ENCODE results near the gene PNKD.

Gene PNKD

GRCh38 chr2:218275371-218276072 is 5.2 kb downstream of the PNKD start:
- Mint-ChIP-seq H3K4me1 (ENCODE audit: low read depth) (peaks cover 25% of the 10 kb centered on the region), H3K36me3 (peaks cover 2% of the 10 kb centered on the region), H3K27ac (peak overlapping the region; percentile 50), H3K4me3 (no peak overlapping the region), H3K27me3 (no peaks in the 10 kb centered on the region), H3K9me3 (ENCODE audit: low read depth) (no peaks in the 10 kb centered on the region)

GRCh38 chr2:218276986-218277755 is 6.9 kb downstream of the PNKD start:
- Mint-ChIP-seq H3K27ac (peak overlapping the region; percentile 50), H3K9me3 (ENCODE audit: low read depth) (no peaks in the 10 kb centered on the region), H3K36me3 (peaks cover 2% of the 10 kb centered on the region), H3K4me1 (ENCODE audit: low read depth) (peaks cover 13% of the 10 kb centered on the region), H3K4me3 (no peak overlapping the region), H3K27me3 (no peaks in the 10 kb centered on the region)

GRCh38 chr2:218277921-218278320 is 7.6 kb downstream of the PNKD start:
- Mint-ChIP-seq H3K36me3 (peaks cover 2% of the 10 kb centered on the region), H3K27me3 (no peaks in the 10 kb centered on the region), H3K27ac (no peak overlapping the region), H3K4me1 (ENCODE audit: low read depth) (peaks cover 14% of the 10 kb centered on the region), H3K9me3 (ENCODE audit: low read depth) (no peaks in the 10 kb centered on the region), H3K4me3 (no peak overlapping the region)

- no peaks in the 10 kb centered on the region for H3K9me3 Mint-ChIP-seq (ENCODE audit: low read depth)
- H3K27me3 Mint-ChIP-seq: no peaks in the 10 kb centered on the region
- no peak overlapping the region for H3K4me3 Mint-ChIP-seq
- H3K4me1 Mint-ChIP-seq (ENCODE audit: low read depth): peaks cover 18% of the 10 kb centered on the region
- H3K27ac Mint-ChIP-seq: peak overlapping the region; percentile 16
- peaks cover 2% of the 10 kb centered on the region for H3K36me3 Mint-ChIP-seq
Observed at GRCh38 chr2:218278531-218279360, 8.4 kb downstream of the PNKD start.

- Mint-ChIP-seq H3K36me3 (peaks cover 2% of the 10 kb centered on the region), H3K4me1 (ENCODE audit: low read depth) (peaks cover 30% of the 10 kb centered on the region), H3K4me3 (no peak overlapping the region), H3K27ac (peak overlapping the region; percentile 68), H3K9me3 (ENCODE audit: low read depth) (no peaks in the 10 kb centered on the region), H3K27me3 (no peaks in the 10 kb centered on the region)
Observed at GRCh38 chr2:218280260-218280870, 10.0 kb downstream of the PNKD start.

GRCh38 chr2:218281449-218281848 is 11.1 kb downstream of the PNKD start:
- H3K27ac Mint-ChIP-seq: peak overlapping the region; percentile 90
- peaks cover 41% of the 10 kb centered on the region for H3K4me1 Mint-ChIP-seq (ENCODE audit: low read depth)
- peaks cover 2% of the 10 kb centered on the region for H3K36me3 Mint-ChIP-seq
- H3K9me3 Mint-ChIP-seq (ENCODE audit: low read depth): no peaks in the 10 kb centered on the region
- H3K27me3 Mint-ChIP-seq: no peaks in the 10 kb centered on the region
- H3K4me3 Mint-ChIP-seq: no peak overlapping the region

- Mint-ChIP-seq H3K36me3 (peaks cover 2% of the 10 kb centered on the region), H3K27ac (peak overlapping the region; percentile 50), H3K9me3 (ENCODE audit: low read depth) (no peaks in the 10 kb centered on the region), H3K27me3 (no peaks in the 10 kb centered on the region), H3K4me3 (no peak overlapping the region), H3K4me1 (ENCODE audit: low read depth) (peaks cover 50% of the 10 kb centered on the region)
Observed at GRCh38 chr2:218282173-218282991, 12.1 kb downstream of the PNKD start.

- H3K27ac Mint-ChIP-seq: peak overlapping the region; percentile 98
- no peaks in the 10 kb centered on the region for H3K27me3 Mint-ChIP-seq
- H3K9me3 Mint-ChIP-seq (ENCODE audit: low read depth): no peaks in the 10 kb centered on the region
- peak overlapping the region; percentile 92 for H3K4me3 Mint-ChIP-seq
- peaks cover 2% of the 10 kb centered on the region for H3K36me3 Mint-ChIP-seq
- peaks cover 66% of the 10 kb centered on the region for H3K4me1 Mint-ChIP-seq (ENCODE audit: low read depth)
Observed at GRCh38 chr2:218284106-218284811, 13.9 kb downstream of the PNKD start.

- Mint-ChIP-seq H3K4me1 (ENCODE audit: low read depth) (peaks cover 80% of the 10 kb centered on the region), H3K36me3 (no peaks in the 10 kb centered on the region), H3K27ac (peak overlapping the region; percentile 98), H3K9me3 (ENCODE audit: low read depth) (no peaks in the 10 kb centered on the region), H3K27me3 (no peaks in the 10 kb centered on the region), H3K4me3 (peak overlapping the region; percentile 92)
Observed at GRCh38 chr2:218285604-218286003, 15.3 kb downstream of the PNKD start.

- Mint-ChIP-seq H3K4me1 (ENCODE audit: low read depth) (peaks cover 85% of the 10 kb centered on the region), H3K27me3 (no peaks in the 10 kb centered on the region), H3K4me3 (peak overlapping the region; percentile 92), H3K36me3 (no peaks in the 10 kb centered on the region), H3K9me3 (ENCODE audit: low read depth) (no peaks in the 10 kb centered on the region), H3K27ac (peak overlapping the region; percentile 98)
Observed at GRCh38 chr2:218286570-218287459, 16.5 kb downstream of the PNKD start.

GRCh38 chr2:218289639-218290315 is 19.5 kb downstream of the PNKD start:
- Mint-ChIP-seq H3K9me3 (ENCODE audit: low read depth) (no peaks in the 10 kb centered on the region), H3K36me3 (no peaks in the 10 kb centered on the region), H3K4me1 (ENCODE audit: low read depth) (peaks cover 74% of the 10 kb centered on the region), H3K4me3 (peak overlapping the region; percentile 89), H3K27me3 (no peaks in the 10 kb centered on the region), H3K27ac (peak overlapping the region; percentile 90)

All from activated naive CD8-positive, alpha-beta T cell (primary cell).